Urothelium cell line (cell line): ENCODE data around the gene TRIM27.
"Not testable (repeated sequence)": the region's sequence is repeated elsewhere in the genome, so short reads cannot be mapped to it uniquely, and the experiment has no call there.

Experiments used
- DNase-seq: peaks from one replicate; pipeline ENCODE4 v3.0.0; 2011; ENCODE audit warnings: low spot score, mixed read lengths
- FAIRE-seq: peaks from 2 replicates; lab custom pipeline; 2011; peaks lifted over from hg19 to GRCh38; lab: Jason Lieb, UNC

TRIM27 gene

DNA sequence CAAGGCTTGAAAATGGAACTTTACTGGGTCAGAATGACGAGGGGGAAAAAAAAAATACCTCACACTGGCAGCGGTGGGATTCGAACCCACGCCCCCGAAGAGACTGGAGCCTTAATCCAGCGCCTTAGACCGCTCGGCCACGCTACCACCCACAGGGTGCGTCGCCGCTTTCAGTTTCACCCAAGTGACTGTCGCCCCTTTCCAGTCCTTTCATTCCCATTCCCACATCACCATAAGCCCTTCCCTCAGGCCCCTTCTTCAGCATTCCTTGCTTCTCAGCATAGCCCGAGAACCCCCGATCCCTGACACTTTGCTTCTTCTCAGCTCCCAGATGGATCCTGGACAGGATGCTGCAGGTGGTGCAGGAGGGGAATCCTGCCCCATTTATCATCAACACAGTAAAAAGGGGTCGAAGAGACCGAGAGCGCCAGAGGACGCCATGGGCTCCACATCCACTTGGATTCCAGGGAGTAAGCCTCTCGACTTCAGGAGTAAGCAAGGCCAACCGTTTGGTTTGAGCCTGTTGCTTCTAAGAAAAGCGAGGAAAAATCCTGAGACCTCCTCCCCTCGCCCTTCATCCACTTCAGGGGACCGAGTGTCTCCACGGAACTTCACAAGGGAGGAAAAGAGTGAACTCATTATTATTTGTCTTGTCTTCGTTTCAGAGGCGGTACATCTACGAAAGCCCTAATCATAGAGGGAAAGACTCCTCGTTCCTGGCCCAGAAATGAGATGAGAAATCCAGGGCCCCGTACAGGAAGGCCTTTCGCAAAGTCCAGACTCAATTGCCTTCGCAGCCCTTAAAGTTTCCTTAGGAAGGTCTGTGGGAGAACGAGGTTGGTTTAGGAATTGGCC, 20.0 kb upstream of the TRIM27 start:
- DNase-seq (peak; percentile 68), FAIRE-seq (no peak)

DNA sequence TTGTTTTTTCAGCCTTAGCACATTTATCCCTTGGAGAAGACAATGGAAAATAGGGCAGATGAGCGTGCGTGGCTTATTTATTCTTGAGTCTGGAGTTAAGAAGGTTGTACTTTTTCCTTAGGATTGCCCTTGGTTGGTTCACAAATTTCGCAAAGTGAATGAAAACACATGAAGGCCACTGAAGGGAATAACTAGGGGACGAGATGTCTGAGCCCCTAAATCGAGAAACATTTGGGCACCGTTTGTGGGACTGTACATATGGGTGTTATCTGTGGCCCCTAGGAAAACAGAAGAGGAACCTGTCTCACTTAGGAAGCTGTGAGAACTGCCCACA, 19.4 kb upstream of the TRIM27 start:
- no peak for DNase-seq
- no peak for FAIRE-seq

DNA sequence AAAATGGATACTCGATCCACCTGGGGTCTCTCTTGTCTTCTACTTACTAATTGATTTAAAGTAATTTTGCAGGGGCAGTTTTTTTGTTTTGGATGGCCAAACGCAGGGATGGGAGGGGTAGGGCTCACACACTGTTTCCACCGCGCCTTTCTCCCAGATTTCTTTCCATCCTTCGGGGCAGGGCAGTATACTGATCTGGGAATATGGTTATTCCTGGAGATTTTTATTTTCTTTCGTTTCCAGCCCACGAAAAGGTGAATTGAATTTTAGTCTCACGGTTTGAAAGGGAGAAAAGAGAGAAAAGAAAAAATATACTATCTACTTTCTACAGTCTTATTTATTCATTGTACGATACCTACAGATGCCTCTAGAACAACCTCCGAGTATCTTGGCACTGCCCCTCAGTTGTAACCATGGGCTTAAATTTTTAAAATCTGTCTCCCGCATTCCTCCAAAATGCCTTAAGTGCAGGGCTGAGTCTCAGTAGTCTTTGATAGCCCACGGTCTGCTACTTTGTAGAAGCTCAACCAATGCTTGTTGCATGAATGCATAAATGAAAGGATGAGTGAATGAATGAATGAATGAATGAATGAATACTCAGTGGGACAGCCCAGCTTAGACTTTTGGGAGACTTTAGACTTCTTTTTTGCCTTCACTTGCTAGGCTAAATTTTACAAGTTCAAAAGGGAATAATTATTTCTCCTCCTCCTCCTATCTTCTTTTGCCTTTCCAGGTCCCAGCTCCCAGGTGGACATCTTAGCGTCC, 18.1 kb upstream of the TRIM27 start:
- DNase-seq (no peak), FAIRE-seq (no peak)

DNA sequence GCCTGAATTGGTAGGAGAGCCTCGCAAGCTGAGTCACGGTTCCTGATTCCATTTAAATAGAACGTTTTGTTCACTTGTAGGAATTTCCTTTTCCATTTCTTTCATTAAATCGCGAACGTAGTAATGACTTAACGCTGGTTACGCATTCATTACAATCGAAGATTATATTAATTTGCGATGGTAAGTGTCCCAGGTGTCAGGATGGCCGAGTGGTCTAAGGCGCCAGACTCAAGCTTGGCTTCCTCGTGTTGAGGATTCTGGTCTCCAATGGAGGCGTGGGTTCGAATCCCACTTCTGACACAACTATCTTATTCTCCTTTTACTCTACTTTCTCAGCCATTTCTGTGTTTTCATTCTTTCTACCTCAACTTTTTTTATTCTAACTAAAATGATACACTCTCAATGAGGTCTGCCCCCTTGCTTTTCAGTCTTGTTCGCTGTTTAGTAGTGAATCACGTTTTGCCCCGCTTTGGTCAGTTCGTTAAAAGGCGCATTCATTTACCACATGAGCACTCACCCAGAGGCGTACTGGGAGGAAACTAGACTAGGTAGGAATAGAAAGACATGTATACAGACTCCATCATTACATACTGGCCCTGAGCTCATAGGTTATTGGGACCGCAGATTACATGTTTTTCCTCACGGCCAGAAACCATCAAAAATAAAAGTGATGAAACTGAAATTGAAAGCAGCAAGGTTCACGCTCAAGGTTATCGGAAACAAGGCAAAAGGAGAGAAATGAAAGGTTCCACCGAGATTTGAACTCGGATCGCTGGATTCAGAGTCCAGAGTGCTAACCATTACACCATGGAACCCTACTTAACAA, 17.3 kb upstream of the TRIM27 start:
- no peak for DNase-seq
- no peak for FAIRE-seq

DNA sequence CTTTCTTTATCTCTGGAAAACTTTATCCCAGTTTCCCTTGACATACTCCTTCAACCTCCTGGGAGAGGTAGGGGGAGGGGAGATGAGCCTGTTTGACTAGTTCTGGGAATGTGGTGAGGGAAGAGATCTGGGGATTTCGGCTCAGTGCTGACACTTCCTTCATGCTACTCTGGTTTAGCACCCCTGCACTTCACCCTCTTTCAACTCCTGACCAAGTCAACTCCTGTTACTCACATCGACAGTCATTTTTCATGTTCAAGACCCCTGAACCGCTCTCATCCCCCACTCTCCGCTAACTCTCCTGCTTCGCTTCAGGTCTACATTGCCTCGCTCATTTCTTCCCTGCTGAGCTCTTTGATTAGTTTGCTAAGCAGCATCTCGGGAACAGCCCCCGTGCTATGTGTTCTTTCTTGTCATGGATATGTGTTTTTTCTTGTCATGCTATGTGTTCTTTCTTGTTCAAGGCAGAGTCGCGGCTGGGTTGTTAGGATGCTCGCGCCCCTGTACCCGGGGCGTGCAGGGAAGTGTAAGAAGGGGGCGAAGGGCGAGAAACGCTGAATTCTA, 16.6 kb upstream of the TRIM27 start:
- FAIRE-seq (no peak), DNase-seq (no peak)

DNA sequence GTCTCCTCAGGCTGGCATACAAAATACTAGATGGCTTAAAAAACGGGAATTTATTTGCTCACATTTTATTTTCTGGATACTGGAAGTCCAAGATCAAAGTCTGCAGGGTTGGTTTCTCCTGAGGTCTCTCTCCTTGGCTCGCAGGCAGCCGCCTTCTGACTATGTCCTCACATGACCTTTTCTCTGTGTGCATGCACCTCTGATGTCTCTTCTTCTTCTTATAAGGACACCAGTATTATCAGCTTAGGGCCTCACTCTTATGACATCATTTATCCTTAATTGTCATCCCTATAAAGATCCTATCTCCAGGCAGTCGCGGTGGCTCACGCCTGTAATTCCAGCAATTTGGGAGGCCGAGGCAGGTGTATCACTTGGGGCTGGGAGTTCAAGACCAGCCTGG, 9.3 kb upstream of the TRIM27 start:
- DNase-seq (no peak), FAIRE-seq (no peak)

DNA sequence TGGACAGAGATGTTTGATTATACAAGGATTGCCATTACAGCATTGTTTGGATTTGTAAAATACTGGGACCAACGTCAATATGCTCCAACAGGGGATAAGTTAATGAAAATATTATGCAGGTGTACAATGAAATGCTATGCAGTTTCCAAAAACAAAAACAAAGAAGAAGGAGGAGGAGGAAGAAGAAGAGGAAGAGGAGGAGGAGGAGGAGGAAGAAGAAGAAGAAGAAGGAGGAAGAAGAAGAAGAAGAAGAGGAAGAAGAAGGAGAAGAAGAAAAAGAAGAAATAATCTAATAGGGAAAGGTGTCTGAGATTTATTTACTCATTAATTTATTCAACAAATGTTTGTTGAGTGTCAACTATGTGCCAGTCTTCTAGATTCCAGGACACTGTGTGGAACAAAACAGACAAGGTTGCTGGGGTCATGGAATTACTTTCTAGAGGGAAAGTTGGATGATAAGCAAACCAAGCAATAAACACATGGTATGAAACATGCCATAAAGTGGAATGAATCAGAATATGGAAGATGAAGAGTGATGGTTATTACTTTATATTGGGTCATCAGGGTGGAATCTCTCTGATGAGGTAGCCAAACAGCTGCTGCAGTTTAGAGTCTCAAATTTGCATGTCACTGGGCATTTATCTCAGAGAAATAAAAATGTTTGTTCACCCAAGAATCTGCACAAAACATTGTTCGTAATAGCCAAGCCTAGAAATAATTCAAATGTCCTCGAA, 6.3 kb upstream of the TRIM27 start:
- FAIRE-seq (no peak), DNase-seq (no peak)

DNA sequence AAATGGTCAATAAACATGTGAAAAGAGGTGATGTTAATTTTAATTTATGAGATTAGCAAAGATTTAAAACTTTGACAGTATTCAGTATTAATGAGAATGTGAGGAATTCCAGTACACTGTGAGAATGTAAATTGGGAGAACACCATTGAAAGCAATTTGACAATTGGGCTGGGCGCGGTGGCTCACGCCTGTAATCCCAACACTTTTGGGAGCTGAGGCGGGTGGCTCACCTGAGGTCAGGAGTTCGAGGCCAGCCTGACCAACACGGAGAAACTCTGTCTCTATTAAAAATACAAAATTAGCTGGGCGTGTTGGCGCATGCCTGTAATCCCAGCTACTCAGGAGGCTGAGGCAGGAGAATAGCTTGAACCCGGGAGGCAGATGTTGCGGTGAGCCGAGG, 5.6 kb upstream of the TRIM27 start:
- not testable (repeated sequence) for DNase-seq, FAIRE-seq

DNA sequence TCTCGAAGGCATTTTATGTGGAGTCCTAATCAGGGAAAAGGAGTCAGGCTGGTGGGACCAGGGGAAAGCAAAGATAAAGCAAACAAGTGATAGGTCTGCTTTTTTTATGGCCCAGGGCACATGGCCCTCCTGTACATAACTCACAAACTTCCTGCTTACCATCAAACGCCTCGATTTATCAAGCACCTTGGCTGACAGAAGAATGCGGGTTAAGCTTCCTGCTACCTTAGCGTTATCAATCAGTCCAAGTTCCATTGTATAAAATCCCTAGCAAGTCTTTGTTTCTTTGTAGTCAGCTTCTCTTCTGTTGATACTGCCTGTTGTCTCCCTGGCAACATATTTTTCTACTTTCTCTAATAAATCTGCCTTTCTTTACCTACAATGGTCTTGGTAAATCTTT, 4.1 kb upstream of the TRIM27 start:
- no peak for DNase-seq
- no peak for FAIRE-seq

DNA sequence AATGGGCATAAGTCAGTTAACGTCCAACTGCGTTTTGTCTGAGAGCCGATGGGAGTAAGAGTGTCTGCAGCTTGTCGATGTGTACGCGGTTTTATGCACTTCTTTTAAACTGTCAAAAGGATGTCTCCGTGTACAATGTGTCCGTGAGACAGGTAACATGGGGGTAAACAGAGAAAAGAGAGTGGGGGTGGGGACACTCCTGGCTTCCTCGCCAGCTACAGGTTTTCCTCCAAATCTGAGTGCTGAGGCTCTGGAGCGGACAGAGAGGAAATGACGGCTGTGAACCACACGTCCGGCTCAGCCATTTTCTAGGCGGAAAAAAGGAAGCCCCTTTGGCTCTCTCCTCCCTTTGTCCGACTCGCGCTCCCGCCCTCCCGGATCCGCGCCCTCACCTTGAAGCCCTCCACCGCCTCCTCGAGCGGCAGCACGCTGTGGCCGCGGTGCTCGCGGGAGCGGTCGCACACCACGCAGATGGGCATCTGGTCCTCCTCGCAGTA, 916 bp downstream of the TRIM27 start:
- no peak for FAIRE-seq
- DNase-seq, result peak; percentile 17

DNA sequence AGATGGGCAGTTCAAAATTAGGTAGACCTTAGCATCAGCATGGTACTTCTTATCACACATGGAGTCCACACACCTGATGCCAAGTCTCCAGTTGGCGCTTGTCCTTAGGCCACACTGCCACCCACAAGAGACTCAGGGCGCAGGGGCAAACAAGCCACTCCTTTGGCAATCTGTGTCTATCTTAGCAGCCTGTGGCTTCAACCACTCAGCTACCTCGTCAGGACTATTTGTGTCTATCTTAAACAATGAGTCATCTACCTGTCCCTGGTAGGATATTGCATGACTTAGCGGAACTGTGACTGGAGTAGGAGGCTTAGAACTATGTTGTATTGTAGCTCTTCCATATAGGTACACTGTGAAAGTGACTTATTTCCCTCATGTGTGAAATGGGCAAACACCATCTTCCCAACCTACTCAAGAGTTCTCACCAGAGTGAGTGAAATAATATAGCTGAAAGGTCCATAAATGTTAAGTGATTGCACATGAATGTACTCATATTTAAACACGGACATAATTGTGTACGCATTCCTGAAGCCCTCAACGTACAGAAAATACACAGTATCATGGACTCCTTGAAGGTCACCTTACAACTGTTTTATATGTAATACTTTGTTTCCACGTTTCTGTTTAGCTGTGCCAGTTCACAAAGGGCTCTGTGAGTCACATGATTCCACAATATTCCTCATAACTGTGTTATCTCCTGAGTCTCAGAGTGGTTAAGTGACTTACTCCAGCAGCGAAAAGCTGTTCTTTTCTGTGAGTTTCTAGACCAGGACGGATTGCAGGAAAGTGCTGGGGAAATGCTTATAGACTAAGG, 1.6 kb downstream of the TRIM27 start:
- DNase-seq, result peak; percentile 42
- FAIRE-seq, result no peak

DNA sequence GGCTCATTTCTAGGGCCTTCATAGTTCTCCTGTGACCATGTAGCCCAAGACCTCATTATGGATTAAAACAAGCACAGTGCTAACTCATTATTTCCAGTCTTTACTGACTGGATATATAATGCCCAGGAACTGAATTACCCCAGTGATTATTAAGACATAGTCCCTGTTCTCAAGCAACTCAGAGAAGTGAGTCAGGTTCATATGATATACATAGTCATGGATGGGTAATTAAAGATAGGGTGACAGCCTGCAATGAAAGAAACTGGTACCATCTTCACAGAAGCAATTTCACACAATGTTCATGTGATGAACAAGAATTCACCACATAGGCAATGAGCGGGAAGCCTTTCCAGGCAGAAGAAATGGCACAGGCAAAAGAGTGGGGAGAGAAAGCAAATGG, 3.5 kb downstream of the TRIM27 start:
- FAIRE-seq (no peak), DNase-seq (no peak)

DNA sequence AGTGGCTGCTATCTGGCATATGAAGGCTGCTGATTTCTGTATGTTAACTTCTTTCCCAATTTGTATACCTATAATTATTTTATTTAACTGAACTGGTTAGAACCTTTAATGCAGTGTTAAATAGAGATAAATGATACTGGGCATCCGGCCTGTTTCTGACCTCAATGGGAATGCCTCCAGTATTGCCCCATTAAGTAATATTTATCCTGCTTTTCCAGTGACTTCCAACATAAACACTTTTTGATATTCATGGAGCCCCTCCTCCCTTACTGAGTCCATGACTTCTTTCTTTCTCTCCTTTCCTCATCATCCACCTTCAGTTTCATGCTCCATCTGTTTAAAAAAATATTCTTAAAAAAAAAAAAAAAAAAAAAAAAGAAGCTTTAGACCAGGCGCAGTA, 8.8 kb downstream of the TRIM27 start:
- DNase-seq (no peak), FAIRE-seq (no peak)

DNA sequence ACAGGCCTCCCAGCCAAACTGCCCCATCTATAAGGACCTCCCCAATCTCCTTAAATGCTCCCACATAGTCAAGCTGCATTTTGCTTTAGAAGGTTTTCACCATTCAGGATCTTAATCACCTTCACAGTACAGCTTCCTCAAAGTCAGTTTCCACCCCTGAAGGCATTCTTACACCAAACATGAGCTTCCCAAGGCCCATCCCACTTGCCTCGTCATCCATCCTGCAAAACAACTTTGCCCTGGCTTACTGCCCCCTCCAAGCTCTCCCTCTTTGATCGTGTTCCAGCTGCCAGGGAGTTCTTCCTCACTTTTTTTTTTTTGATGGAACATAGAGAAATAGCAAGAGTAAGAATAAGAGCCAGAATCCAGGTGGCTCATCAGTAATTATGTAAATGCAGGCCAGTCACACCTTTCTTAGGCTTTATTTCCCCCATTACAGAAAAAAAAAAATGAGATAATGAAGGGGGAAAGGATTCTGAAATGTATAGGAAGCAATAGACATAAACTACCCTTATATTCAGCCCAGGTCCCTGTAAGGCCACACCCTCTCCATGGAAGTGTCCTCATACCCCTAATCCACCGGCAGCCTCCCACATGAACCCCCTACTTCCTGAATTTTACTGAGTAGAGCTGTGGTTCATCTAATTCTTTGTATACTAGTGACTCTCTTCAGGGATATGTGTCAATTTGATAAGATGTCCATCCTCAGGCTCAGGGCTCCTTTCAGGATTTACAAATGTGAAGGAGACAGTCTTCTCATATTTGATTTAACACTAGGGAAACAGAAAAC, 12.7 kb downstream of the TRIM27 start:
- FAIRE-seq, result no peak
- no peak for DNase-seq

DNA sequence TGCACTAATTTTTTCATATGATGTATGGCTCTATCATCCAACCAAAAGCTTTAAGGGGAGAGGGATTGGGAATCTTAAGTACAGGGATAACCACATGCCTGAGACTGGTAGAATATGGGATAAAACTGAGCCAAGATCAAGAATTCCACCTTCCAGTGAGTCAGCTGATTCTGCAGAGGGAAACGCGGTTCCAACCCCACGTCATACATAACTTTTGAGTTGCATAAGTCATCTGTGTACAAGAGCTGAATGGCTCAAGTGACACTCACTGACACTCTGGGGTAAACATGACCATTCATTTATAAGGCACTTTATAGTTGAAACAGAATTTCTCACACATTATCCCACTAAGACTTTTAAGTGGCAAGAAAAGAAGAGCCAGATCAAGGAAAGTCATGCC, 16.4 kb downstream of the TRIM27 start:
- no peak for DNase-seq
- FAIRE-seq, result no peak

DNA sequence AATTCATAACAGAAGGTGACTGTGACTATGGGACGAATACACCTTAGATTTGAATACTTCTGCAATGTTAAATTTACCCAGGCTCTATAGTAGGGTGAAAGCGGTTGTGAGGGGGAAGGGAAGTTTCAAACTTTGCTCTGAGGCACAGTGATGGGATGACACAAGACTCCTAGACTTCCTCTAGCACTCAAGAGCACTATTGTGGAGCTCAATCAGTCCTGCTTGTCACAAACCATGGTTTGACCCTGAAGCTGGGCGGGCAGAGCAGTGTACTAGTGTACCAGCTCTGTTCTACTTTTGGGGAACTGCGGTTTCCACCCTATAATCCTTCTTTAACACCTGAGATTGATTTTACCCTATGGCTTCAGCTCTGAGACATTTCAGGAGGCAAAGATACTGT, 17.1 kb downstream of the TRIM27 start:
- DNase-seq, result no peak
- no peak for FAIRE-seq

DNA sequence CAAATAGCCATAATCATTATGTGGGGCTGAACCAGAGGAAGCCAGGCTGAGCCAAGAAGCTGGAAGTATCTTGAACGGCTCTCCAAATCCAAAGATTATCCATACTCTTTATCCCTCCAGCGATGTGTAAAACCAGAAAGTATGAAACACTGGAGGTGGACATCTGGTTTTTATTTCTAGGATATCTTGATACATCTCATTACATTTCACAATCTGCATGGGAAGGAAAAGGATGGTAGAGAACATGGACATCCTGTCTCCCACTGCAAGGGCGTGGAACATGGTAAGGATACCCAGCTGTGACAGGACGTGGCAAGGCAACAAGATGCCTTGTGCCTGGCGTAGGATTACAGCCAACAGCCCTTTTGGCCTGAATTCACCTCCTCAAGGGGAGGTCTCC, 20.1 kb downstream of the TRIM27 start:
- FAIRE-seq, result no peak

DNA sequence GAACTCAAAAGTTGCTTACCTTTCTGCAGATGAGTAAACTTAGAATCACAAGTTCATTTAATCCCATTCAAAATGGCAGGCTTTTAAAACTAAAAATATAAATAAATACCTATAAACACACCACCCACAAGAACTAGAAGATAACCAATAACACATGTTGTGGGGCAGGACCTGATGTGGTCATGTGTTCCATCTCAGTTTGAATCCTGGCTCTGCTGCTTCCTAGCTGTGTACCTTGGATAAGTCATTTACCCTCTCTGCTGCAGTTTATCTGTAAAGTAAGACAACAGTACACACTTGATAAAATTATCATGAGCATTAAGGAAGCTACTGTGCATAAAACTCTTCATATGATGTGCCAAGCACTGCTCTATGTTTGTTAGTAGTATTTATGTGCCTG, 22.0 kb downstream of the TRIM27 start:
- no peak for DNase-seq
- FAIRE-seq, result no peak

More for the DNA sequence above, 20.1 kb downstream of the TRIM27 start:
- no peak for DNase-seq
